NK-92 (cell line): ENCODE measurements around the gene TRAF3IP3.

Source experiments
- DNase-seq: peaks from one replicate; lab custom pipeline; 2025; ENCODE audit not compliant: unreplicated experiment; lab: John Stamatoyannopoulos, UW

The TRAF3IP3 gene

GRCh38 chr1:209737118-209737505 is 18.7 kb upstream of the TRAF3IP3 start:
- no peak for DNase-seq

- no peak for DNase-seq
Observed at GRCh38 chr1:209738270-209738669, 17.6 kb upstream of the TRAF3IP3 start.

- no peak for DNase-seq
Observed at GRCh38 chr1:209741193-209741592, 14.7 kb upstream of the TRAF3IP3 start.

- DNase-seq = no peak
Observed at GRCh38 chr1:209741889-209742288, 14.0 kb upstream of the TRAF3IP3 start.

GRCh38 chr1:209742409-209743144 is 13.3 kb upstream of the TRAF3IP3 start:
- no peak for DNase-seq

GRCh38 chr1:209743145-209743482 is 12.7 kb upstream of the TRAF3IP3 start:
- DNase-seq = no peak

GRCh38 chr1:209746451-209747165 is 9.2 kb upstream of the TRAF3IP3 start:
- DNase-seq = no peak

GRCh38 chr1:209747580-209748262 is 8.1 kb upstream of the TRAF3IP3 start:
- DNase-seq = no peak

GRCh38 chr1:209748620-209749019 is 7.2 kb upstream of the TRAF3IP3 start:
- no peak for DNase-seq

GRCh38 chr1:209749205-209749604 is 6.6 kb upstream of the TRAF3IP3 start:
- DNase-seq = no peak

GRCh38 chr1:209749670-209750323 is 6.1 kb upstream of the TRAF3IP3 start:
- DNase-seq = no peak

- no peak for DNase-seq
Observed at GRCh38 chr1:209751627-209752231, 4.1 kb upstream of the TRAF3IP3 start.

- DNase-seq = no peak
Observed at GRCh38 chr1:209752890-209753289, 3.0 kb upstream of the TRAF3IP3 start.

GRCh38 chr1:209755256-209755655 is 597 bp upstream of the TRAF3IP3 start:
- no peak for DNase-seq

- DNase-seq = no peak
Observed at GRCh38 chr1:209756615-209757445, 977 bp downstream of the TRAF3IP3 start.

- no peak for DNase-seq
Observed at GRCh38 chr1:209758400-209758799, 2.5 kb downstream of the TRAF3IP3 start.

- DNase-seq = no peak
Observed at GRCh38 chr1:209759829-209760359, 4.0 kb downstream of the TRAF3IP3 start.

GRCh38 chr1:209761011-209761635 is 5.3 kb downstream of the TRAF3IP3 start:
- DNase-seq = no peak

GRCh38 chr1:209766051-209766450 is 10.2 kb downstream of the TRAF3IP3 start:
- DNase-seq = no peak

GRCh38 chr1:209767096-209767495 is 11.2 kb downstream of the TRAF3IP3 start:
- DNase-seq = no peak
